ENCODE data around the gene RNASE12. TPM values are rescaled to one million over a fixed set of nuclear protein-coding genes. Genes with fewer than 3 reads are reported as not detected.

RNASE12 gene
- total RNA-seq, 1 experiment from 2014 or later = not detected

DNA sequence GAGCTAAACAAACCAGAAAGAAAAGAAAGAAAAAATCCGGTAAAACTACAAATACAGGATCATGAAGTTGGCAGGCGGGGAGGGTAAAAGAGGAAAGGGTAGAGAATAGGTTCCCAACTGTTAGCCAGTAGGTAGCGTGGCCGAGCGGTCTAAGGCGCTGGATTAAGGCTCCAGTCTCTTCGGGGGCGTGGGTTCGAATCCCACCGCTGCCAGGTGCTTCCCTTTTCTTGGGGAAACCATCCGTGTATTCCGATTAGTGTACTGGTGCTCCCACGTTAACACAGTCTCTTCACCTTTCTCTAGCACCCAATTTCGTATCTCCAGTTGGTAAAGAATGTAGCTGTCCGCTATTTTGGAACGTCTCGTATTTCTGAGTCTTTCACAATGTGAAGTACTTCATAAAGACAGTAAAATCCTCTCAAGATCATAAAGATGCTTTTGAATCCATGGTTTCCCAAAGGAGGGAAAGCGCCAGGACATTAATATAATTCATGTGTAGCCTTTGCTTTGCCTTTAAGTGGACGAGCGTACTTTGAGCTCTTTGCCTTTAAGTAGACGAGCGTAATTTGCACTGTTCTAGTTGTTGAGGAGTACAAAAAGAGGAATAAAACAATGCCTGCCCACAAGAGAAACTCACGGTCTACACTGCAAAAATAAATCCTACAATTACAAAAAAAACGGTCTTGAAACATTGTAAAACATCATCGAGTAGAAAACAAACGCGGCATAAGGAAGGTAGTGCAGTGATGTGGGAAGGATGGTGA is 19.0 kb upstream of the RNASE12 start:
- Histone ChIP-seq H3K27ac (ENCODE audit: low read depth, low read length) (0 out of 2 replicates have a peak overlapping the region, but pooled peaks have one; percentile 19), H3K9me3 (ENCODE audit: control insufficient read depth in 1 of 2, insufficient read depth in 1 of 2, low read depth in 1 of 2, low read length in 2 of 2) (no peaks in the 10 kb centered on the region), H4K20me1 (ENCODE audit: insufficient read depth) (no peaks in the 10 kb centered on the region), H3K9ac (ENCODE audit: low read length) (peak overlapping the region; percentile 29; the same call in 1 of the 2 replicates), H3K4me3 (replicated peaks in 1 of 2; ENCODE audit: low read depth in 1 of 2, low read length in 2 of 2) (peak overlapping the region; percentile 48 to 59), H3K27me3 (ENCODE audit: insufficient read depth, low read length) (no peaks in the 10 kb centered on the region), H3K4me2 (ENCODE audit: low read length) (peak overlapping the region; percentile 87), H3K4me1 (ENCODE audit: control insufficient read depth in 1 of 2, insufficient read depth in 2 of 2, low read length in 2 of 2) (peaks cover 12 to 39% of the 10 kb centered on the region in 2 experiments), H2AFZ (ENCODE audit: low read depth, low read length, poor library complexity, severe bottlenecking) (peak overlapping the region; percentile 54), H3K9me2 (ENCODE audit: insufficient read depth) (no peaks in the 10 kb centered on the region), H3K79me2 (ENCODE audit: insufficient read depth, low read length) (no peaks in the 10 kb centered on the region), H3K36me3 (ENCODE audit: control insufficient read depth in 1 of 2, insufficient read depth in 2 of 2, low read length in 2 of 2) (no peaks in the 10 kb centered on the region)
- no peak for DNase-seq (ENCODE audit: low read depth, low spot score)
- ChIA-PET POLR2A (interaction anchor here (1.5 to 1.6 kb wide), 2 partner anchors 10 to 194 kb away, joined by 3 to 5 read pairs; no protein-coding TSS in a partner anchor), RAD21 (ENCODE audit: low non-redundant PET in 1 of 2, low total read pairs in 2 of 2, uncharacterized antibody in 2 of 2, unreplicated experiment in 2 of 2) (no interaction called here), CTCF (interaction anchor here (1.3 to 5.6 kb wide), 5 partner anchors 47 to 268 kb away, joined by 4 to 32 read pairs (median 9); partner anchors contain the start of genes PARP2 and RNASE4)
- intact Hi-C loops (cut with micrococcal nuclease) = loop anchor here (10.0 kb wide), 1 partner anchor 365 kb away; no protein-coding TSS in a partner anchor
- no peak for TF ChIP-seq CEBPB (IDR thresholded peaks at IDR 0.05; ENCODE audit: low read depth)
- TF ChIP-seq YY1 (IDR thresholded peaks at IDR 0.05; ENCODE audit: extremely low read depth, insufficient replicate concordance, low read depth, low read length) = no peak
- TF ChIP-seq, protein P1, sequence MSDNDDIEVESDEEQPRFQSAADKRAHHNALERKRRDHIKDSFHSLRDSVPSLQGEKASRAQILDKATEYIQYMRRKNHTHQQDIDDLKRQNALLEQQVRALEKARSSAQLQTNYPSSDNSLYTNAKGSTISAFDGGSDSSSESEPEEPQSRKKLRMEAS (IDR thresholded peaks at IDR 0.05) = no peak
- TF ChIP-seq CBX3 (IDR thresholded peaks at IDR 0.05; ENCODE audit: low read depth) = 0 out of 2 replicates have a peak, but pooled peaks have one; percentile 25
- TF ChIP-seq, protein P2, sequence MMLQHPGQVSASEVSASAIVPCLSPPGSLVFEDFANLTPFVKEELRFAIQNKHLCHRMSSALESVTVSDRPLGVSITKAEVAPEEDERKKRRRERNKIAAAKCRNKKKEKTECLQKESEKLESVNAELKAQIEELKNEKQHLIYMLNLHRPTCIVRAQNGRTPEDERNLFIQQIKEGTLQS (IDR thresholded peaks at IDR 0.05) = peak; percentile 95
- peak; percentile 52 for ATAC-seq
- BruUV-seq (replicated peaks) = no TSS peak

Data from HCT116 (cell line).